Mesothelial cell of epicardium (in vitro differentiated cells): ENCODE measurements around the gene REX1BD. TPM values are rescaled to one million over a fixed set of nuclear protein-coding genes. Genes with fewer than 3 reads are reported as not detected.
A peak's percentile ranks its signal among the peaks of the same experiment; 100 is the strongest.
"Not testable (repeated sequence)": the region's sequence is repeated elsewhere in the genome, so short reads cannot be mapped to it uniquely, and the experiment has no call there.

Source experiments
- DNase-seq, 2 experiments: peaks; one replicate each; pipeline ENCODE4 v3.0.0; 2021; ENCODE audit warnings: low spot score in 2 of 2; ENCODE audit not compliant: unreplicated experiment in 2 of 2
- H3K27ac Mint-ChIP-seq: 2 replicates; pipeline ENCODE4 v1.8.0; 2021; ENCODE audit warnings: mixed read lengths
- H3K27me3 Mint-ChIP-seq: 2 replicates; pipeline ENCODE4 v1.8.0; 2021; ENCODE audit warnings: low read depth, mixed read lengths
- H3K36me3 Mint-ChIP-seq: 2 replicates; pipeline ENCODE4 v1.8.0; 2021; ENCODE audit warnings: mixed read lengths
- H3K4me1 Mint-ChIP-seq: 2 replicates; pipeline ENCODE4 v1.8.0; 2021; ENCODE audit warnings: mixed read lengths
- H3K4me3 Mint-ChIP-seq: 2 replicates; pipeline ENCODE4 v1.8.0; 2021; ENCODE audit warnings: mild to moderate bottlenecking, moderate library complexity, mixed read lengths
- H3K9me3 Mint-ChIP-seq: 2 replicates; pipeline ENCODE4 v1.8.0; 2021; ENCODE audit warnings: mixed read lengths
- total RNA-seq: library from RNA; stranded (reverse); gene quantifications from 3 replicates; pipeline ENCODE4 v1.2.1, GENCODE V29; 2021
- TF ChIP-seq, protein P1 (sequence below): fragments of 200-600 bp; sonication (generic); IDR thresholded peaks from one replicate; pipeline ENCODE4 v1.5.0; 2021; ENCODE audit warnings: antibody characterized with exemption; ENCODE audit not compliant: unreplicated experiment

Gene REX1BD
- total RNA-seq, 1 donor from 2014 or later, result 58.8 TPM

DNA sequence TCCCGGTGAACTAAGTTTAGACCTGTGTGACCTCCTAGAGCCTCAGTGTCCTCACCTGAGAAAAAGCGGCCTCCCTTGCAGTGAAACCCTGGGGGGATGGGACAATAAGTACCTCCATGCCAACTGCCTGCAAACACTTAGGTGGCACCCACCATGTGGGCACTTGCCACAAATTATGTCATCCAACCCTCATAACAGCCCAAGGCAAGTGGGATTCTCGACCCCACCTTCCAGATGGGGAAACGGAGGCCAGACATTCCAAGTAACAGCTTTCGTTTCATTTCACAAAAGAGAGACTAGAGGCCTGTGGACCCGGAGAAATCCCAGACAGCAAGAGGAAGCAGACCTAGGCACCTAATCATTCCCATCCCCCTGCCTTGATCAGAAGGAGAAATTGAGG lies 6.9 kb downstream of the REX1BD start:
- Mint-ChIP-seq H3K4me1 (peaks cover 21% of the 10 kb centered on the region), H3K9me3 (no peaks in the 10 kb centered on the region), H3K36me3 (peaks cover 2% of the 10 kb centered on the region), H3K27ac (no peak overlapping the region), H3K27me3 (peaks cover 39% of the 10 kb centered on the region), H3K4me3 (peak overlapping the region; percentile 10)
- no peak for DNase-seq
- TF ChIP-seq, protein P1, sequence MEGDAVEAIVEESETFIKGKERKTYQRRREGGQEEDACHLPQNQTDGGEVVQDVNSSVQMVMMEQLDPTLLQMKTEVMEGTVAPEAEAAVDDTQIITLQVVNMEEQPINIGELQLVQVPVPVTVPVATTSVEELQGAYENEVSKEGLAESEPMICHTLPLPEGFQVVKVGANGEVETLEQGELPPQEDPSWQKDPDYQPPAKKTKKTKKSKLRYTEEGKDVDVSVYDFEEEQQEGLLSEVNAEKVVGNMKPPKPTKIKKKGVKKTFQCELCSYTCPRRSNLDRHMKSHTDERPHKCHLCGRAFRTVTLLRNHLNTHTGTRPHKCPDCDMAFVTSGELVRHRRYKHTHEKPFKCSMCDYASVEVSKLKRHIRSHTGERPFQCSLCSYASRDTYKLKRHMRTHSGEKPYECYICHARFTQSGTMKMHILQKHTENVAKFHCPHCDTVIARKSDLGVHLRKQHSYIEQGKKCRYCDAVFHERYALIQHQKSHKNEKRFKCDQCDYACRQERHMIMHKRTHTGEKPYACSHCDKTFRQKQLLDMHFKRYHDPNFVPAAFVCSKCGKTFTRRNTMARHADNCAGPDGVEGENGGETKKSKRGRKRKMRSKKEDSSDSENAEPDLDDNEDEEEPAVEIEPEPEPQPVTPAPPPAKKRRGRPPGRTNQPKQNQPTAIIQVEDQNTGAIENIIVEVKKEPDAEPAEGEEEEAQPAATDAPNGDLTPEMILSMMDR, result no peak

DNA sequence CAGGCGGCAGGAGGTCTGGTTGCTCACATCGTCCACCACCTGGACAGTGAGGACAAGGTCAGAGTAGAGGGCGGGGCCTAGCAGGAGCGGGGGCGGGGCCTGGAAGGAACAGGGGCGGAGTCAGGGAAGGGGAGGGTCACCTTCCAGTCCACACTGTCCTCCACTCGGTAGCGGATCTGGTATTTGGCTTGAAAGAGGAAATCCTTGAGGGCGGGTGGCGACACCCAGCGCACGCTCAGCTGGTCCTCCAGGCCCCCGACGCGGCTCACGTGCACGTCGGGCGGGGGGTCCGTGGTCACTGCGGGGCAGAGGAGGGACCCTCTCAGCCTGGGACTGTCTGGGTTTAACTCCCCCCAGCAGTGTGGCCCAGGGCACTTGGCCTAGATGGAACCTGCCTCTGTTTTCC lies 8.2 kb downstream of the REX1BD start:
- Mint-ChIP-seq H3K9me3 (no peaks in the 10 kb centered on the region), H3K4me3 (no peak overlapping the region), H3K36me3 (no peaks in the 10 kb centered on the region), H3K27ac (no peak overlapping the region), H3K27me3 (peaks cover 52% of the 10 kb centered on the region), H3K4me1 (peaks cover 19% of the 10 kb centered on the region)
- DNase-seq, result no peak
- TF ChIP-seq, protein P1, result no peak

DNA sequence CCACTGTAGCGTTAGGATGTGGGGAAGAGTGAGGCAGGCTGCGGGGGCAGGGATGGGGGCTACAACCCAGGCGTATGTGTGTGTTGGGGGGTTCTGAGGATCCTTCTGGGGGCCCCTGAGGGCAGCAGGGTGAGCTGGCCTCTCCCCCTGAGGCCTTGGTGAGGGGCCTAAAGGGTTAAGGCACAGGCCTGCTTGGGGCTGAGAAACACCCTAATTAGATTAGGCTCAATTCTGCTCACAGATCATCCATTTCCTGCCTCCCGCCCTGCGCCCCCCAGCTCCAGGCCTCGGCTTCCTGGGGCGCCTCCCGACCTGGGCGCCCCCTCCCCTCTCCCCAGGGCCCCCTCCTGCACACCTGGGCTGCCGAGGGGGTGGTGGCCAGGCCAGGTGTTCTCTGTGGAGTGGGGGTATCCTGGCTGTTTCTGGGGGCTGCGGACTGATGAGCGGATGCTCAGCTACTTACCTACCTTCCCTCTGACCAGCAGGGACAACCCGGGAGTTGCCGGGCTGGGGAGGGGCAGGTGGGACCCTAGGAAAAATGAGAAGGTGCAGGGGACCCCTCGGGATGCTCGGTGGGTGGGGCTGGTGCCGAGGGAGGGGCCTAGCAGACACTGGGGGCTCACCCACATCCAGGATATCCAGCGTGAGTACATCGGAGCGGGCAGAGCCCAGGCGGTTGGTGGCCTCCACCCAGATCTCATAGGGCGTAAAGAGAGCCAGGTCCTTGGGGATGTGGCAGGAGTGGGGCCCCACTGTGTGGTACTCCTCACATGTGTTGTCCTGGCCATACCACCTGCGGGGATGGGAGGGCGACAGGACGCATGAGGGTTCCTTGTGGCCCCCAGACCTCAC lies 9.4 kb downstream of the REX1BD start:
- peaks cover 64% of the 10 kb centered on the region for H3K27me3 Mint-ChIP-seq
- peaks cover 20% of the 10 kb centered on the region for H3K4me1 Mint-ChIP-seq
- no peak for DNase-seq
- TF ChIP-seq, protein P1, result no peak
- no peak overlapping the region for H3K27ac Mint-ChIP-seq
- H3K9me3 Mint-ChIP-seq, result no peaks in the 10 kb centered on the region
- H3K4me3 Mint-ChIP-seq, result no peak overlapping the region
- H3K36me3 Mint-ChIP-seq, result no peaks in the 10 kb centered on the region

DNA sequence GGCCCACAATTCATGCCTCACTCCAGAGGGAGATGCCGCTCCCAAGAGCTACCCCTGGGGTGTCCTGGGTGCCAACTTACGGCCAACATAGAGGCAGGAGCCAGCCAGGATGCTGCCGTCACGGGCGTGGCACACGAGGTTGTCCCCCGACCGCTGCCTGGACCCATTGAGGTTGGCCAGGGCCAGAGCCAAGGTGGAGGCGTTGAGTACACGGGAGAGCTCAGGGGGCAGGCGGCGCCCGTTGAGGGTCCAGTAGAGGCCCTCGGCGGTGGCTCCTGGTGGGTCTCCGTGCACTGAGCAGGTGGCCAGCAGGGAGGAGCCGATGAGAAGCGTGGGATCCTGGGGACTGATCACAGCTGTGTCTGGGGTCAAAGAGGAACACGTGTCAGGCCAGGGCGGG lies 10.9 kb downstream of the REX1BD start:
- no peaks in the 10 kb centered on the region for H3K36me3 Mint-ChIP-seq
- peaks cover 19% of the 10 kb centered on the region for H3K4me1 Mint-ChIP-seq
- H3K9me3 Mint-ChIP-seq, result no peaks in the 10 kb centered on the region
- no peak overlapping the region for H3K4me3 Mint-ChIP-seq
- peaks cover 72% of the 10 kb centered on the region for H3K27me3 Mint-ChIP-seq
- no peak overlapping the region for H3K27ac Mint-ChIP-seq
- TF ChIP-seq, protein P1, result no peak
- no peak for DNase-seq

DNA sequence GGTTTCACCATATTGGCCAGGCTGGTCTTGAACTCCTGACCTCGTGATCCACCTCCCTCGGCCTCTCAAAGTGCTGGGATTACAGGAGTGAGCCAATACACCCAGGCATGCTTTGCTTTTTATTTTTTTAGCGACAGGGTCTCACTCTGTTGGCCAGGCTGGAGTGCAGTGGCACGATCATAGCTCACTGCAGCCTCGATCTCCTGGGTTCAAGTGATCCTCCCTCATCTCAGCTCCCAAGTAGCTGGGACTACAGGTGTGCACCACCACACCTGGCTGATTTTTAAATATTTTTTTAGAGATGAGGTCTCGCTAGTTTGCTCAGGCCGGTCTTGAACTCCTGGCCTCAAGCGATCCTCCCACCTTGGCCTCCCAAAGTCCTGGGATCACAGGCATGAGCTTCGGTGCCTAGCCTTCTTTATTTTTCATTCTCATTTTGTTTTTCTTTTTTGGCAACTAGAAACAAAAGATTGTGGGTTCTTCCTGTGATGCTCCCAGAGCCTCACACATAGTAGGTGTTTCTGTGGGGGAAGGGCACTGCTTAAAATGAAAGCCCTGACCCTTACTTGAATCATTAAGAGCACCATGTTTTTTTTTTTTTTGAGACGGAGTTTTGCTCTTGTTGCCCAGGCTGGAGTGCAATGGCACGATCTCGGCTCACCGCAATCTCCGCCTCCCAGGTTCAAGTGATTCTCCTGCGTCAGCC lies 12.2 kb downstream of the REX1BD start:
- DNase-seq, H3K4me3 Mint-ChIP-seq, H3K9me3 Mint-ChIP-seq, H3K27ac Mint-ChIP-seq, H3K36me3 Mint-ChIP-seq: not testable (repeated sequence)
- H3K4me1 Mint-ChIP-seq, result peaks cover 15% of the 10 kb centered on the region
- peaks cover 79% of the 10 kb centered on the region for H3K27me3 Mint-ChIP-seq

DNA sequence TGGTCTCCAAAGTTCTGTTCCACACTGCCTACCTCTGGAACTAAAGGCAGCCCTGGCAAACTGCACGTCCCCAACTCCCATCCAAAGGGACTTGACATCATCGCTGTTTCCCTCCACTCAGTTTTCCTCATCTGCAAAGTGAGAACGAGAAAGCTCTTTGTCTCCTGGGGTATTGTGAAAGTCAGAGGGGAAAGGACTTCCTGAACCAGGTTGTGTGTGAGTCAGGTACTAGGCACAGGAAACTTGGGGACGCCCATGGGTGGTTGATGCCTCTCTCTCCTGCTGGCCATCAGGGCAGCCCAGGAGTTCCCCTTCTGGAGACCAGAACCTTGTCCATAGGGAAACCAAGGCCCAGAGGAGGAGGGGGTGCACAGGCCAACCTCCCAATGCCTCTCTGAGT lies 13.3 kb downstream of the REX1BD start:
- DNase-seq, result no peak
- H3K36me3 Mint-ChIP-seq, result no peaks in the 10 kb centered on the region
- no peak overlapping the region for H3K27ac Mint-ChIP-seq
- TF ChIP-seq, protein P1, result no peak
- no peaks in the 10 kb centered on the region for H3K9me3 Mint-ChIP-seq
- H3K4me3 Mint-ChIP-seq, result no peak overlapping the region
- H3K4me1 Mint-ChIP-seq, result peaks cover 12% of the 10 kb centered on the region
- H3K27me3 Mint-ChIP-seq, result peaks cover 76% of the 10 kb centered on the region
